ENCODE measurements around the gene AK5. TPM values are rescaled to one million over a fixed set of nuclear protein-coding genes. Genes with fewer than 3 reads are reported as not detected.
"Not testable (repeated sequence)": the region's sequence is repeated elsewhere in the genome, so short reads cannot be mapped to it uniquely, and the experiment has no call there.

AK5 gene
- total RNA-seq, 1 donor from 2014 or later = 27.8 TPM

GRCh38 chr1:77506771-77507170 lies 225.0 kb downstream of the AK5 start:
- no peak for DNase-seq

GRCh38 chr1:77509051-77509492 lies 227.3 kb downstream of the AK5 start:
- DNase-seq = no peak

- DNase-seq = no peak
Observed at GRCh38 chr1:77509898-77510297, 228.1 kb downstream of the AK5 start.

GRCh38 chr1:77511440-77511840 lies 229.6 kb downstream of the AK5 start:
- DNase-seq = no peak

GRCh38 chr1:77512650-77513049 lies 230.8 kb downstream of the AK5 start:
- not testable (repeated sequence) for DNase-seq

- DNase-seq = peak; percentile 52
Observed at GRCh38 chr1:77513839-77514763, 232.3 kb downstream of the AK5 start.

- DNase-seq = peak; percentile 23
Observed at GRCh38 chr1:77514921-77515776, 233.3 kb downstream of the AK5 start.

- DNase-seq = no peak
Observed at GRCh38 chr1:77516106-77516505, 234.3 kb downstream of the AK5 start.

- DNase-seq = no peak
Observed at GRCh38 chr1:77524038-77524437, 242.2 kb downstream of the AK5 start.

- DNase-seq = not testable (repeated sequence)
Observed at GRCh38 chr1:77531149-77531548, 249.3 kb downstream of the AK5 start.

- not testable (repeated sequence) for DNase-seq
Observed at GRCh38 chr1:77531596-77532280, 249.9 kb downstream of the AK5 start.

- no peak for DNase-seq
Observed at GRCh38 chr1:77532641-77533040, 250.8 kb downstream of the AK5 start.

GRCh38 chr1:77533660-77534305 lies 252.0 kb downstream of the AK5 start:
- DNase-seq = peak; percentile 12

GRCh38 chr1:77534456-77534855 lies 252.6 kb downstream of the AK5 start:
- no peak for DNase-seq

- DNase-seq = no peak
Observed at GRCh38 chr1:77536813-77537212, 255.0 kb downstream of the AK5 start.

GRCh38 chr1:77538956-77539518 lies 257.2 kb downstream of the AK5 start:
- DNase-seq = peak; percentile 7

- no peak for DNase-seq
Observed at GRCh38 chr1:77539519-77540142, 257.8 kb downstream of the AK5 start.

- no peak for DNase-seq
Observed at GRCh38 chr1:77540501-77541161, 258.8 kb downstream of the AK5 start.

GRCh38 chr1:77541162-77541545 lies 259.3 kb downstream of the AK5 start:
- DNase-seq = no peak

- no peak for DNase-seq
Observed at GRCh38 chr1:77542813-77543420, 261.1 kb downstream of the AK5 start.
